Femur (tissue), 1 donor: ENCODE results near the gene MATCAP1.

Source experiments
- DNase-seq: peaks from one replicate; pipeline ENCODE4 v3.0.0-alpha.2; 2017

The MATCAP1 gene

GRCh38 chr16:67170949-67171649, 12.7 kb downstream of the MATCAP1 start:
- DNase-seq = no peak

- peak; percentile 77 for DNase-seq
Measured at GRCh38 chr16:67170168-67170948, 13.4 kb downstream of the MATCAP1 start, which contains the start of gene NOL3. TSS of gene NOL3 (plus strand) at chr16:67170538.

- DNase-seq = peak; percentile 34
Measured at GRCh38 chr16:67169642-67170167, 14.1 kb downstream of the MATCAP1 start.

GRCh38 chr16:67169011-67169451, 14.7 kb downstream of the MATCAP1 start:
- DNase-seq = no peak

- no peak for DNase-seq
Measured at GRCh38 chr16:67167588-67167987, 16.2 kb downstream of the MATCAP1 start.

GRCh38 chr16:67166598-67167168, 17.1 kb downstream of the MATCAP1 start:
- no peak for DNase-seq

GRCh38 chr16:67166110-67166547, 17.6 kb downstream of the MATCAP1 start:
- no peak for DNase-seq

GRCh38 chr16:67165121-67166078, 18.4 kb downstream of the MATCAP1 start:
- DNase-seq = no peak

GRCh38 chr16:67164599-67165061, 19.1 kb downstream of the MATCAP1 start, which contains the start of gene HSF4:
TSS of gene HSF4 (plus strand) at chr16:67164745. CDS start at chr16:67164812, 67 bp downstream.
- peak; percentile 29 for DNase-seq

GRCh38 chr16:67163999-67164558, 19.7 kb downstream of the MATCAP1 start:
- peak; percentile 33 for DNase-seq

- DNase-seq = peak; percentile 34
Measured at GRCh38 chr16:67163164-67163998, 20.4 kb downstream of the MATCAP1 start.

- no peak for DNase-seq
Measured at GRCh38 chr16:67162506-67163163, 21.1 kb downstream of the MATCAP1 start.

- no peak for DNase-seq
Measured at GRCh38 chr16:67161595-67162058, 22.1 kb downstream of the MATCAP1 start.

GRCh38 chr16:67158637-67159600, 24.8 kb downstream of the MATCAP1 start:
- DNase-seq = no peak

GRCh38 chr16:67157892-67158635, 25.7 kb downstream of the MATCAP1 start:
- no peak for DNase-seq

GRCh38 chr16:67157106-67157748, 26.5 kb downstream of the MATCAP1 start:
- DNase-seq = no peak

GRCh38 chr16:67156143-67156844, 27.5 kb downstream of the MATCAP1 start:
- DNase-seq = no peak
